D721Med (cell line): ENCODE results near the gene NNAT.

Experiments used
- DNase-seq: peaks from one replicate; pipeline ENCODE4 v3.0.0; 2011; ENCODE audit warnings: low spot score; ENCODE audit not compliant: insufficient read length
- FAIRE-seq: peaks from 2 replicates; lab custom pipeline; 2011; peaks lifted over from hg19 to GRCh38; lab: Jason Lieb, UNC
- CTCF ChIP-seq: IDR thresholded peaks from 2 replicates; pipeline ENCODE4 v1.5.1; 2012; ENCODE audit warnings: mild to moderate bottlenecking, control low read depth; ENCODE audit not compliant: insufficient read depth; ENCODE audit errors: missing control alignments

The NNAT gene

DNA sequence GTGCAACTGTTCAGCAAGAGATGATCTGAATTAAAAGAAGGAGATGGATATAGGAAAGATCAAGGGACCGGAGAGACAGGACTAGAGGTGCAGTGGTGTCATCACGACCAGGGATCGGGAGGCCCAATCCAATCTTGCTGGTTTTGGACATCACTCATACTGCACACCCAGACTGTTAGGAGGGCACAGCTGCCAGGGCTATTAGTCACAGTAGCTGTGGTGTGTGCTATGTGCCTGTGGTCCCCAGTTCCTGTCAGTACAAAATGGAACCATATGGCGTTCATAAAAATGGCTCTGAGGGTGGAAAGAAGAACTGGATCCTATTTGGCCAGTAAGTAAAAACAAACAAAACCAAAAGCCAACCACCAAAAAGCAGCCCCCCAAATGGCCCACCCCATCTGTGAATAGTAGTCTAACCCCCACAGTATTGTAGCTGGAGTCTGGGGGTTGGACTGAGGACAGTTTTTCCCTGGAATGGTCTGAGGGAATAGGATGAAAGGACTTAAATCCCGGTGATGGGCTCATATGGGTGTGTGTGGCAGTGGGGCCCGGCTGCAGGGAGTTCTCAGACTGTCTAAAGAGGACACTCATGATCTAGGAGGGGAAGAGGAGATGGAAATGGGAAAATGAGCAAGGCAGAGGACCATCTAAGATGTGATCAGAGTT lies 9.3 kb upstream of the NNAT start:
- no peak for FAIRE-seq
- no peak for DNase-seq
- TF ChIP-seq CTCF: no peak

- DNase-seq (no peak), FAIRE-seq (no peak)
- TF ChIP-seq CTCF: no peak
Observed at GRCh38 chr20:37513779-37514359, 7.2 kb upstream of the NNAT start.

GRCh38 chr20:37515876-37516275 lies 5.2 kb upstream of the NNAT start:
- DNase-seq (no peak), FAIRE-seq (no peak)
- no peak for TF ChIP-seq CTCF

DNA sequence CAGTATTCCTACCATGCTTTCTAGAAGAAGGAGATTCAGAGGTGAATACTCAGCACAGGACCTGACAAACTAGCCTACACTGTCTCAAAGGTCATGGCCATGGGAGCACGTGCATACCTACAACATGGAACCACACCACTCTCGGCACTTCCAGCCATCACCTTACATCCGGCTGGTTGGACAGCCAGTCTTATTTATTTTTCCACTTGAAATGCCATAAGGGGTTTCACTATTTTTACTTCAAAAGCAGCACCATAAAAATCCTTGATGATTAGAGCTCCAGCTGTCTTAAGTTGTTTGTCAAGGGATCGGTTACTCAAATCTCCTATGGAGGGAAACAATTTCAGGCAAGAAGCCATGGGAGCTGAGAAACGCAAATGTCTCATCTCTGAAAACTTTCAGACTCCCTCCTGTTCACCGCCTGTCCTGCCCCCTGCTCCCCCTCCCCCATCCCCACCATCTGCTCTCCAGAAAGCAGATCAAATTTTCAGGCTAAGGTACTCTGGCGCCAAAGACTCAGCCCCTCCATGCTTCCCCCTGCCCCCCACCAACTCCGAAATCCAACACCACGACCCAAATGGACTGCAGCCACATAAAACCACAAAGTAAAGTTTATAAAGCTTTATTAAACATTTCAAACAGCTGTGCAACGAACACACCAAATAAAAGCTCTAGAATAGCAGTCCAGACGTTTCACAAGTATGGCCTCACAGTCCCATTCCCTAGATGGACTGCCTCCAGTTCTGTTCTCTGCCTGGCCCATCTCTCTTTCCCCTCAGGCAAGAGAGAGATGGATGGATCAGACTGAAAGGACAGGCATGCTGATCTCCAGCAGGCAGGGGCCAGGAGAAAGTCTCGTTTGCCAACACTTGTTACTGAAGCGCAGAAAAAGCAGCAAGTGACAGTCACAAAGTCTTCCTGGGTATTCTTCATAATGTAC lies 4.0 kb upstream of the NNAT start:
- no peak for TF ChIP-seq CTCF
- DNase-seq (no peak), FAIRE-seq (no peak)

- DNase-seq (no peak), FAIRE-seq (no peak)
- TF ChIP-seq CTCF: no peak
Observed at GRCh38 chr20:37518059-37518458, 3.0 kb upstream of the NNAT start.

GRCh38 chr20:37518606-37519507 lies 2.2 kb upstream of the NNAT start:
- no peak for TF ChIP-seq CTCF
- DNase-seq (no peak), FAIRE-seq (no peak)
